Kidney (tissue), 14 donors: ENCODE results near the gene SLC6A1. TPM values are rescaled to one million over a fixed set of nuclear protein-coding genes. Genes with fewer than 3 reads are reported as not detected.
A peak's percentile ranks its signal among the peaks of the same experiment; 100 is the strongest.

Source experiments
- DNase-seq, 5 donors: peaks; one replicate each; pipeline ENCODE4 v3.0.0-alpha.2; 2013 to 2020
- FAIRE-seq: peaks from 2 replicates; lab custom pipeline; 2012; peaks lifted over from hg19 to GRCh38; lab: Jason Lieb, UNC
- H3K27ac ChIP-seq, 2 donors: one replicate each; pipeline ENCODE4 v1.7.0; 2013; ENCODE audit warnings: low read depth in 2 of 2, low read length in 2 of 2, inconsistent platforms in 1 of 2
- H3K27me3 ChIP-seq: one replicate; pipeline ENCODE4 v1.7.1; 2013; ENCODE audit warnings: low read length, inconsistent platforms; ENCODE audit not compliant: control insufficient read depth, insufficient read depth
- H3K36me3 ChIP-seq, 3 donors: one replicate each; pipeline versions ENCODE4 v1.7.0 to v1.7.1; 2013; ENCODE audit warnings: low read length in 3 of 3, control low read depth in 1 of 3, inconsistent platforms in 1 of 3; ENCODE audit not compliant: insufficient read depth in 3 of 3, control insufficient read depth in 2 of 3
- H3K4me1 ChIP-seq, 3 donors: one replicate each; pipeline versions ENCODE4 v1.7.0 to v1.7.1; 2013; ENCODE audit warnings: low read length in 3 of 3, inconsistent platforms in 1 of 3, low read depth in 1 of 3; ENCODE audit not compliant: control insufficient read depth in 2 of 3, insufficient read depth in 2 of 3
- H3K4me3 ChIP-seq, 3 donors: one replicate each; pipeline versions ENCODE4 v1.7.0 to v1.8.1; 2013; ENCODE audit warnings: low read length in 3 of 3, control low read depth in 1 of 3, inconsistent platforms in 1 of 3
- H3K9ac ChIP-seq, 3 donors: one replicate each; pipeline versions ENCODE4 v1.7.0 to v1.7.1; 2013; ENCODE audit warnings: low read length in 3 of 3, control low read depth in 1 of 3, inconsistent platforms in 1 of 3
- H3K9me3 ChIP-seq, 3 donors: one replicate each; pipeline versions ENCODE4 v1.7.0 to v1.7.1; 2013; ENCODE audit warnings: low read length in 3 of 3, control low read depth in 1 of 3, inconsistent platforms in 1 of 3; ENCODE audit not compliant: control insufficient read depth in 2 of 3, insufficient read depth in 1 of 3
- CTCF ChIP-seq: IDR thresholded peaks from 3 replicates; pipeline ENCODE4 v1.5.1; 2012; ENCODE audit warnings: mild to moderate bottlenecking, moderate library complexity, borderline replicate concordance; ENCODE audit not compliant: insufficient read depth; ENCODE audit errors: extremely low read depth
- intact Hi-C: fragments of 100-400 bp; cut with DNase I; formaldehyde crosslinking; loops from one replicate; pipeline ENCODE4 v1.11.1; 2022
- polyA plus RNA-seq: library from polyadenylated mRNA; stranded (reverse); fragments of 350-450 nt; fragmentation: Illumina TruSeq; extraction: RNeasy Lipid Tissue Mini Kit (QIAGEN cat#74804); gene quantifications from one replicate; pipeline ENCODE4 v1.2.3, GENCODE V29; 2014; ENCODE audit warnings: low read depth, low replicate concordance; ENCODE audit not compliant: insufficient read depth
- total RNA-seq: library from RNA; stranded (reverse); fragmentation: NEBNext Ultra II Directional; extraction: Animal tissue kit (Norgen Biotek cat#: 25700); gene quantifications from one replicate; pipeline ENCODE4 v1.2.1, GENCODE V29; 2021
- donor health status: control.
- donor health status: control.
- donor health status: control.
- donor health status: control.
- donor health status: control.
- donor health status: DM: yes; HTN: yes; CAD: no.
- donor health status: Normal renal cell carcinoma (clear cell type).

SLC6A1 gene
- total and polyA plus RNA-seq, 2 donors from 2014 or later = 2.1 TPM; not detected in 1

- peak; percentile 46 for TF ChIP-seq CTCF
- no peaks in the 10 kb centered on the region for H3K4me1 ChIP-seq
- no peaks in the 10 kb centered on the region for H3K9me3 ChIP-seq
- no peak overlapping the region for H3K4me3 ChIP-seq
- FAIRE-seq = no peak
- intact Hi-C loops = no loop called here
- DNase-seq = peak in 2 of 5 donors; percentile 33 to 53
- no peak overlapping the region for H3K9ac ChIP-seq
- H3K27ac ChIP-seq = no peak overlapping the region
- H3K27me3 ChIP-seq = no peaks in the 10 kb centered on the region
- H3K36me3 ChIP-seq = no peaks in the 10 kb centered on the region
These were observed 41.9 kb upstream of the SLC6A1 start for GRCh38 chr3:10950476-10951294.

- no peak overlapping the region for H3K4me3 ChIP-seq
- TF ChIP-seq CTCF = no peak
- H3K9ac ChIP-seq = no peak overlapping the region
- no peak for FAIRE-seq
- H3K27ac ChIP-seq = no peak overlapping the region
- no peaks in the 10 kb centered on the region for H3K36me3 ChIP-seq
- H3K9me3 ChIP-seq = no peaks in the 10 kb centered on the region
- H3K27me3 ChIP-seq = no peaks in the 10 kb centered on the region
- intact Hi-C loops = no loop called here
- no peak for DNase-seq
- no peaks in the 10 kb centered on the region for H3K4me1 ChIP-seq
These were observed 41.1 kb upstream of the SLC6A1 start for GRCh38 chr3:10951295-10951926.

GRCh38 chr3:10952525-10952924 lies 40.0 kb upstream of the SLC6A1 start:
- H3K9ac ChIP-seq = no peak overlapping the region
- no peaks in the 10 kb centered on the region for H3K27me3 ChIP-seq
- H3K36me3 ChIP-seq = no peaks in the 10 kb centered on the region
- no peaks in the 10 kb centered on the region for H3K4me1 ChIP-seq
- FAIRE-seq = no peak
- H3K9me3 ChIP-seq = no peaks in the 10 kb centered on the region
- no peak overlapping the region for H3K27ac ChIP-seq
- H3K4me3 ChIP-seq = no peak overlapping the region
- no peak for TF ChIP-seq CTCF
- no peak for DNase-seq
- intact Hi-C loops = no loop called here
